Ectodermal cell (in vitro differentiated cells): ENCODE measurements around the gene SPDYE2.
"Not testable (repeated sequence)": the region's sequence is repeated elsewhere in the genome, so short reads cannot be mapped to it uniquely, and the experiment has no call there.

Experiments
- H3K27ac ChIP-seq: 2 replicates; pipeline ENCODE4 v1.7.0; 2013; ENCODE audit warnings: mild to moderate bottlenecking, low read depth, low read length; ENCODE audit not compliant: insufficient read depth, poor library complexity, severe bottlenecking
- H3K27me3 ChIP-seq: 2 replicates; pipeline ENCODE4 v1.7.0; 2013; ENCODE audit warnings: mild to moderate bottlenecking, low read length; ENCODE audit not compliant: insufficient read depth, control insufficient read depth, poor library complexity, severe bottlenecking
- H3K36me3 ChIP-seq: one replicate; pipeline ENCODE4 v1.7.0; 2013; ENCODE audit warnings: low read length; ENCODE audit not compliant: control insufficient read depth, insufficient read depth
- H3K4me1 ChIP-seq: one replicate; pipeline ENCODE4 v1.7.0; 2013; ENCODE audit warnings: low read length; ENCODE audit not compliant: control insufficient read depth, insufficient read depth
- H3K4me3 ChIP-seq: 2 replicates; pipeline ENCODE4 v1.7.0; 2013; ENCODE audit warnings: low read depth, low read length, control low read depth; ENCODE audit not compliant: insufficient read depth
- H3K9me3 ChIP-seq: 2 replicates; pipeline ENCODE4 v1.7.0; 2013; ENCODE audit warnings: mild to moderate bottlenecking, low read length, moderate library complexity; ENCODE audit not compliant: control insufficient read depth
- WGBS, 2 experiments: methylation state at CpG; one replicate each; pipeline ENCODE4 v1.1.7; 2013; ENCODE audit warnings: missing lambda C conversion rate in 2 of 2; 5-methylcytosine and 5-hydroxymethylcytosine counted together

Gene SPDYE2

DNA sequence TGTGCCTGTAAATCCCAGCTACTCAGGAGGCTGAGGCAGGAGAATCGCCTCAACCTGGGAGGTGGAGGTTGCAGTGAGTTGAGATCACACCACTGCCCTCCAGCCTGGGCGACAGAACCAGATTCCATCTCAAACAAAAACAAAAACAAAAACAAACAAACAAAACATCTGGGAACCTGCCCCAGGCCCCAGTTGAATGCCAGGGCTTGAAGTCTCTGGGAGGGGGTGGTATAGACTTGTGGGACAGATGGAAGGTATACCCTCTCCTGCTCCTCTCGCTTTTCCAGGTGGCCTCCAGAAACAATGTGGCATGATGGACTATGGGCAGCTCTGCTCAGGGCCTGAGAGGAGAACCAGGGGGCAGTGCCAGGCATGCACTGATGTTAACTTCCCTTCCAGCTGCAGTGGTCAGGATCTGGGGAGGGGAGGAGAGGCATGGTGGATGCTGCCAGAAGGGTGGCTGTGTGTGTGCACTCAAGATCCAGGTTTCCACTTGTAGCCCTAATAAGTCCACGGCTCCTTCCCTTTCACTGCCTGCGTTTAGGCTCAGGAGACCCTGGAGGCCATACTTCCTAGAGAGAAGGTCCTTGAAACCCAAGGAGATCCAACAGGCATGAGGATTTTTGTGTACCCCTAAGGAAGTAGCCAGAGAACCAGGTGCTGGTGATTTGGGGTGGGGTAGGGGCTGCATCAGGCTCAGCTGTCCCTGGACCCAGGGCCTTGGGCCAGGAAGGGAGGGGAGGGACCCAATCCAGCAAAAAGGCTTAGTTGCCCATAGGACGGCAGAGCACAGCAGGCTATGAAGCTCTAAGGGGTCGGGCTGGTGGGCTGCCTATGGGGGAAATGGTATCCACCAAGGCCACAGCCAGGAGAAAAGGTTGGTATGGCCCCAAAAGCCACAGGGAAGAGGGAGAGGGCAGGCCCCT is 26.6 kb downstream of the SPDYE2 start:
- WGBS, 2 experiments, result 83 to 86% methylated on average over 4 to 5 of the region's 7 CpGs
- H3K36me3 ChIP-seq, H3K27ac ChIP-seq, H3K9me3 ChIP-seq, H3K4me3 ChIP-seq, H3K4me1 ChIP-seq, H3K27me3 ChIP-seq: not testable (repeated sequence)

GRCh38 chr7:102578486-102578885 is 27.5 kb downstream of the SPDYE2 start:
- not testable (repeated sequence) for H3K27ac ChIP-seq, H3K4me3 ChIP-seq, H3K9me3 ChIP-seq, H3K36me3 ChIP-seq, H3K27me3 ChIP-seq, H3K4me1 ChIP-seq
- 64% methylated on average over 2 of the region's 5 CpGs; no CpG with 5 or more reads in 1 of the 2 experiments for WGBS, 2 experiments

DNA sequence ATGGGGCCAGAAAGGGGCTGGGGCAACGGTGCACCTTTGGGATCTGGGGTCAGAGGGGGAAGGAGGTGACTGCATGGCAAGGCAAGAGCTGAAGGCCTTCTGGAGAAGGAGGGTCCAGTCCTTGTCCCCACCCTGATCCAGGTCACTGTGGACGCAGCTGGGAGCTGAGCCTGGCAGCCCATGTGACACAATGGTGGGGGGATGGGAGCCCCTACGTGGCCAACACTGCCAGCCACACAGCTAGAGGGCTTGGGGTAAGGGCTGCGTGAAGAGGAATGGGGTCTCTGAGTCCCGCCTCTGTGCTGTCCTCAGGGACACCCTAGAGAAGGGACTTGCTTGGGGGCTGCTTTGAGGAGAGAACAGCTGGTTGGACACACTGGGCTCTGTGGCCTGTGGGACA is 30.7 kb downstream of the SPDYE2 start:
- not testable (repeated sequence) for H3K36me3 ChIP-seq, H3K27ac ChIP-seq, H3K4me1 ChIP-seq, H3K4me3 ChIP-seq, H3K27me3 ChIP-seq, H3K9me3 ChIP-seq
- no CpG with 5 or more reads among the region's 5 CpGs for WGBS, 2 experiments

- H3K4me3 ChIP-seq, result not testable (repeated sequence)
- no CpG with 5 or more reads among the region's 5 CpGs for WGBS, 2 experiments
Observed at GRCh38 chr7:102583495-102583894, 32.5 kb downstream of the SPDYE2 start.

DNA sequence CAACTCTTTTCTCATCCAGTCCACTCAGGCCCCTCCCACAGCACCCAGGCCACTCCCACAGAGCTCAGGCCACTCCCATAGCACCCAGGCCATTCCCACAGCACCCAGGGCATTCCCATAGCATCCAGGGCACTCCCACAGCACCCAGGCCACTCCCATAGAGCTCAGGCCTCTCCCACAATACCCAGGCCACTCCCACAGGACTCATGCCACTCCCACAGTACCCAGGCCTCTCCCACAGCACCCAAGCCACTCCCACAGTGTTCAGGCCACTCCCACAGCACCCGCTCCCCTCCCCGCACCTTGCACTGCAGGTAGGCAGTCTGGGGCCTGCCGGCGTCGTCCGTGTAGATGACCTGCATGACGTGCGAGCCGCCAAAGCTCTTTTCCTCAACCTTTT is 38.8 kb downstream of the SPDYE2 start:
- H3K27me3 ChIP-seq, H3K4me3 ChIP-seq, H3K9me3 ChIP-seq, H3K27ac ChIP-seq, H3K4me1 ChIP-seq, H3K36me3 ChIP-seq: not testable (repeated sequence)
- no CpG with 5 or more reads among the region's 9 CpGs for WGBS, 2 experiments

More at GRCh38 chr7:102583495-102583894, 32.5 kb downstream of the SPDYE2 start:
- H3K9me3 ChIP-seq, H3K27ac ChIP-seq, H3K27me3 ChIP-seq, H3K36me3 ChIP-seq, H3K4me1 ChIP-seq: not testable (repeated sequence)

- WGBS, 2 experiments, result 42 to 43% methylated on average over 8 of the region's 26 CpGs
- H3K27ac ChIP-seq, H3K4me1 ChIP-seq, H3K4me3 ChIP-seq, H3K27me3 ChIP-seq, H3K9me3 ChIP-seq, H3K36me3 ChIP-seq: not testable (repeated sequence)
Observed at GRCh38 chr7:102592477-102593019, 41.5 kb downstream of the SPDYE2 start.

DNA sequence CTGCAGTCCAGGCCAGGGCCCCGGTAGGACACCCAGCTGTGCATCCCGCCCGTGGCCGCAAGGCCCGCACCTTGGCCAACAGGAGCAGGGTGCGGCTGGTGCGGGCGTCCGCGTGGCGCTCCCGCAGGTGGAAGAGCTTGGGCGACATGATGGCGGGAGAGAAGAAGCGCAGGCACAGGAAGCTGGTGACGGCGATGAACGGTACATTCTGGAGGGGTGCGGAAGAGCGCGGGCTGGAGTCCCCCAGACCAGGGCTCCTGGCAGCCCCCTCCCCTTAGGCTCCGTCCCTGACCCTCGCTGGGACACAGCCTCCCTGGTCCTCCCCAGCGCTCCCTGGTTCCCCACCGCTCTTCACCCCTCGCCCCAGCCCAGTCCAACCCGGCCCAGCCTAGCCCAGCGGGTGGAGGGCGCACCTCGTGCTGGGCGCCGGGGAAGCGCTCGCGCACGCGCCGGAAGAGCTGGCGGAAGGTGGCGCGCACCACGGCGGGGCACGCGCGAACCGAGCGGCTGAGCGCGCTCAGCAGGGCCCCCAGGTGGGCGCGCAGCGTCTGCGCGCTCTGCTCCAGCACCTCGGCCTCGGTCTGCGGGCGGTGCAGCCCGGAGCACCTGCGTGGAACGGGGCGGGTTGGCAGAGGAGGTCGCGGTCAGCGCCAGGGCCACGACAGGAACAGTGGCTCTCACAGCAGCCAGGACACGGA is 42.8 kb downstream of the SPDYE2 start:
- not testable (repeated sequence) for H3K4me1 ChIP-seq, H3K4me3 ChIP-seq, H3K9me3 ChIP-seq, H3K27me3 ChIP-seq, H3K27ac ChIP-seq, H3K36me3 ChIP-seq
- WGBS, 2 experiments, result no CpG with 5 or more reads among the region's 68 CpGs

DNA sequence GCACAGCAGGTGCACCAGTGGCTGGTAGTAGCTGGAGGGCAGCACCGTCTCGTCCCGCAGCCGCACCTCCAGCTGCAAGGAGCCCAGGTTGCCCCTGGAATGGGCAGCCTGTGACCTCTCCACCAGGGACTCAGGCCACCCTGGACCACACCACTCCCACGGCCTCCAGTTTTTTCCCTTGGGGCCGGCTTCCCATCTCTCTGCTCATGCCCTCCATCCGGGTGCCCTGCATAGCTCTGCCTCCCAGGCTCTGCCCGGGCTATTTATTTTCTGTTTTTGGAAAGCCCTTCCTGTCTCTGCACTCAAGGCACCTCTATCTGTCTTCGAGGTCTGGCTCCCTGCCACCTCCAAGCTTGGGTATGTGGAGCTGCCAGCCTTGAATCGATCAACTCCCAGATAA is 45.0 kb downstream of the SPDYE2 start:
- WGBS, 2 experiments, result 90 to 93% methylated on average over 4 of the region's 10 CpGs
- not testable (repeated sequence) for H3K4me1 ChIP-seq, H3K27me3 ChIP-seq, H3K27ac ChIP-seq, H3K36me3 ChIP-seq, H3K4me3 ChIP-seq, H3K9me3 ChIP-seq

DNA sequence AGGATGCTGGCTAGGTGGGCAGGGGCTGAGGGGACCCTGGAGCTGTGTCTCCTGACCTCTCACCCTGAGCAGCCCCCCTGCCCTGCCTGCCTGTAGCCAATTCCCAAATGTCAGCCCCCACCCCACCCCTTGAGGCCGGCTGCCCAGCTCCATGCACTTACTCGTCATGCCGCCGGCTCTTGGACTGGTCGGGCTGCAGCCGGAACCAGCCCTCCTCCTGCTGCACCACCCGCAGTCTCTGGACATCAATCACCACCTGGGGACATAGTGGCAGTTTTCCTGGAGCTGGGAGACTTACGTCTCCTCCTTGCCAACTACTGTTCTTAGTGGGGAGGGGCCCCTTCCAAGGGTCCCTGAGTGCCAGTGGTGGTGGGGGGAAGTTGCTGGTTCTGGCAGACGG is 48.7 kb downstream of the SPDYE2 start:
- H3K9me3 ChIP-seq, H3K4me3 ChIP-seq, H3K36me3 ChIP-seq, H3K27ac ChIP-seq, H3K27me3 ChIP-seq, H3K4me1 ChIP-seq: not testable (repeated sequence)
- WGBS, 2 experiments, result no CpG with 5 or more reads among the region's 9 CpGs

DNA sequence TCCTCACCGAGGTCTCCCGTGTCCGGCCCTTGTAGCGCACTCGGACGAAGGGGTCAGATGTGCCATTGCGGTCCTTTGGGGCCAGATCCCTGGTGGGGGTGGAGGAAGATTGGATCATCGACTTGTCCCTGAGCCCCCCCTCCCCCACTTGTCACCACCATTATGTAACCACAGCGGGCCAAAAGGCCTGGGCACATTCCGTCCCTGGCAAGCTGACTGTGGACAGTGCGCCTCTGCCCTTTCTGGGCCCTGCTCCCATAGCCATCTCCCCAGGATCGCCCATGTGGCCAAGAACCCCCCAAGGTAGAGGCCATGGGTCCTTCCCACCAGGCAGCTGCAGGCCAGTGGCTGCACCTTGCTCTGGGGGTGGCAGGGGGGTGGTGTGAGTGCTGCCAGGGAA is 51.3 kb downstream of the SPDYE2 start:
- not testable (repeated sequence) for H3K9me3 ChIP-seq, H3K4me3 ChIP-seq, H3K36me3 ChIP-seq, H3K27ac ChIP-seq, H3K4me1 ChIP-seq, H3K27me3 ChIP-seq
- WGBS, 2 experiments, result no CpG with 5 or more reads among the region's 12 CpGs
